ENCODE data around the gene HABP2. TPM values are rescaled to one million over a fixed set of nuclear protein-coding genes. Genes with fewer than 3 reads are reported as not detected.

Gene HABP2
- total RNA-seq, 4 donors from 2014 or later, result not detected

DNA sequence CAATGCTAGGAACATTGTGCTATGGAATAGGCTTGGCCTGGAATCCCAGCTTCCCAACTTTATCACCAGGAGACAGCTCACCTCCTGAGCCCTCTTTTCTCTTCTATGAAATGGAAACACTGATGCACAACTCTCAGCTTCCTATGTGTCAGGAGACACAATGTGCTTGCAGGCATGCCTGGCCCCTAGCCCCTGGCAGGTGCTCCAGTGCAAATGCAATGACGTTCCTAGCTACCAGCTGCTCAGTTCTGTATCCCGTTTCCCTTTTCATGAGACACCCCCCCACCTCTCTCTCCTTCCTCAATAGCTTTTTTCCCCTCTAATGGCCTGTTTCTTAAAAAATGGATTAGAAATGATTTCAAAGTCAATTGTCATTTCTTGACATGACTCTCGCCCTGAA is 30.7 kb downstream of the HABP2 start:
- WGBS, 2 donors (ENCODE audit: low coverage in 1 of 2), result 16 to 48% methylated on average over 3 of the region's 3 CpGs
- TF ChIP-seq POLR2AphosphoS5 (IDR thresholded peaks at IDR 0.05) (no peak), EP300 (IDR thresholded peaks at IDR 0.05) (no peak), POLR2A (IDR thresholded peaks at IDR 0.05) (no peak)
- TF ChIP-seq, protein P1, sequence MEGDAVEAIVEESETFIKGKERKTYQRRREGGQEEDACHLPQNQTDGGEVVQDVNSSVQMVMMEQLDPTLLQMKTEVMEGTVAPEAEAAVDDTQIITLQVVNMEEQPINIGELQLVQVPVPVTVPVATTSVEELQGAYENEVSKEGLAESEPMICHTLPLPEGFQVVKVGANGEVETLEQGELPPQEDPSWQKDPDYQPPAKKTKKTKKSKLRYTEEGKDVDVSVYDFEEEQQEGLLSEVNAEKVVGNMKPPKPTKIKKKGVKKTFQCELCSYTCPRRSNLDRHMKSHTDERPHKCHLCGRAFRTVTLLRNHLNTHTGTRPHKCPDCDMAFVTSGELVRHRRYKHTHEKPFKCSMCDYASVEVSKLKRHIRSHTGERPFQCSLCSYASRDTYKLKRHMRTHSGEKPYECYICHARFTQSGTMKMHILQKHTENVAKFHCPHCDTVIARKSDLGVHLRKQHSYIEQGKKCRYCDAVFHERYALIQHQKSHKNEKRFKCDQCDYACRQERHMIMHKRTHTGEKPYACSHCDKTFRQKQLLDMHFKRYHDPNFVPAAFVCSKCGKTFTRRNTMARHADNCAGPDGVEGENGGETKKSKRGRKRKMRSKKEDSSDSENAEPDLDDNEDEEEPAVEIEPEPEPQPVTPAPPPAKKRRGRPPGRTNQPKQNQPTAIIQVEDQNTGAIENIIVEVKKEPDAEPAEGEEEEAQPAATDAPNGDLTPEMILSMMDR (IDR thresholded peaks at IDR 0.05), result no peak
- no peaks in the 10 kb centered on the region for H3K9me3 ChIP-seq

GRCh38 chr10:113585949-113586348 is 33.1 kb downstream of the HABP2 start:
- no peaks in the 10 kb centered on the region for H3K36me3 ChIP-seq
- WGBS, 2 donors (ENCODE audit: low coverage in 1 of 2), result no CpG with 5 or more reads among the region's 1 CpG
- no peaks in the 10 kb centered on the region for H3K4me1 ChIP-seq
- H3K27me3 ChIP-seq, result peaks cover 8% of the 10 kb centered on the region
- no peak overlapping the region for H3K4me3 ChIP-seq
- no peak for ATAC-seq
- no peak overlapping the region for H3K27ac ChIP-seq
- H3K9me3 ChIP-seq, result no peaks in the 10 kb centered on the region
- TF ChIP-seq POLR2A (IDR thresholded peaks at IDR 0.05) (no peak), POLR2AphosphoS5 (IDR thresholded peaks at IDR 0.05) (no peak), EP300 (IDR thresholded peaks at IDR 0.05) (no peak)
- TF ChIP-seq, protein P1 (IDR thresholded peaks at IDR 0.05), result no peak

More for the DNA sequence above, 30.7 kb downstream of the HABP2 start:
- no peaks in the 10 kb centered on the region for H3K36me3 ChIP-seq
- H3K27me3 ChIP-seq, result peaks cover 8% of the 10 kb centered on the region
- no peak overlapping the region for H3K27ac ChIP-seq
- ATAC-seq, result no peak
- H3K4me1 ChIP-seq, result no peaks in the 10 kb centered on the region
- H3K4me3 ChIP-seq, result no peak overlapping the region

- ATAC-seq, result no peak
Observed at GRCh38 chr10:113589201-113589770, 36.4 kb downstream of the HABP2 start.

GRCh38 chr10:113590581-113590980 is 37.7 kb downstream of the HABP2 start:
- no peak overlapping the region for H3K27ac ChIP-seq
- no peaks in the 10 kb centered on the region for H3K9me3 ChIP-seq
- H3K4me3 ChIP-seq, result no peak overlapping the region
- ATAC-seq, result no peak
- H3K4me1 ChIP-seq, result no peaks in the 10 kb centered on the region
- H3K27me3 ChIP-seq, result peaks cover 15% of the 10 kb centered on the region
- 80% methylated on average over 1 of the region's 12 CpGs; no CpG with 5 or more reads in 1 of the 2 donors for WGBS, 2 donors (ENCODE audit: low coverage in 1 of 2)
- H3K36me3 ChIP-seq, result no peaks in the 10 kb centered on the region
- TF ChIP-seq POLR2A (IDR thresholded peaks at IDR 0.05), result no peak
- no peak for TF ChIP-seq POLR2AphosphoS5 (IDR thresholded peaks at IDR 0.05)
- TF ChIP-seq, protein P1 (IDR thresholded peaks at IDR 0.05), result no peak

More at GRCh38 chr10:113589201-113589770, 36.4 kb downstream of the HABP2 start:
- Histone ChIP-seq H3K4me1 (no peaks in the 10 kb centered on the region), H3K4me3 (no peak overlapping the region), H3K27ac (no peak overlapping the region), H3K9me3 (no peaks in the 10 kb centered on the region), H3K36me3 (no peaks in the 10 kb centered on the region), H3K27me3 (peaks cover 3% of the 10 kb centered on the region)
- TF ChIP-seq, protein P1 (IDR thresholded peaks at IDR 0.05), result no peak
- TF ChIP-seq POLR2A (IDR thresholded peaks at IDR 0.05) (no peak), EP300 (IDR thresholded peaks at IDR 0.05) (no peak), POLR2AphosphoS5 (IDR thresholded peaks at IDR 0.05) (no peak)
- 57 to 81% methylated on average over 3 to 8 of the region's 13 CpGs for WGBS, 2 donors (ENCODE audit: low coverage in 1 of 2)

DNA sequence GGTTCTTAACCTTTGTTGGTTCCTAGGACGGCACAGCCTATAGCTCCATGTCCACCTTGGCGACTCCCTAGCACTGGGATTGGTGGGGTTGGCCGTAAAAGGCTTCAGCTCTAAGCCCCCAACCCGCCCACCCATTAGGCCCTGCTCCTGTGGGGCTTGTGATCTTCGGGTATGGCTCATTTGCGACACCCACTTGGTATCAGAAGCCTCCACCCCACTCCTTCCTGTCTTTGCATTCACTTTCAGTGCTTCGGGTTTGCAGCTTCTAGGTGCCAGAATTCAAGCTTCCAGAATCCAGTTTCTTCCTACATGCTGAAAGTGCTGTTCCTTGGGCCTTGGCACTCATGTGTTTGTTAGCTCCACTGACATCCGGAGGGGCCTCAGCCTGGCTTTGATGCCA is 39.5 kb downstream of the HABP2 start:
- no peaks in the 10 kb centered on the region for H3K36me3 ChIP-seq
- H3K4me3 ChIP-seq, result no peak overlapping the region
- H3K9me3 ChIP-seq, result no peaks in the 10 kb centered on the region
- peaks cover 15% of the 10 kb centered on the region for H3K27me3 ChIP-seq
- TF ChIP-seq POLR2A (IDR thresholded peaks at IDR 0.05) (no peak), POLR2AphosphoS5 (IDR thresholded peaks at IDR 0.05) (no peak), EP300 (IDR thresholded peaks at IDR 0.05) (no peak)
- TF ChIP-seq, protein P1 (IDR thresholded peaks at IDR 0.05), result no peak
- WGBS, 2 donors (ENCODE audit: low coverage in 1 of 2), result 76% methylated on average over 5 of the region's 8 CpGs; no CpG with 5 or more reads in 1 of the 2 donors
- ATAC-seq, result no peak
- H3K27ac ChIP-seq, result no peak overlapping the region
- H3K4me1 ChIP-seq, result no peaks in the 10 kb centered on the region

Data from gastroesophageal sphincter (tissue), 4 donors.